Activated naive CD8-positive, alpha-beta T cell treated with anti-CD3 and anti-CD28 coated beads, Interleukin-2, amount 50 U/mL, for 16 hours (primary cell): ENCODE results near the gene UNC5B.

ENCODE experiments used
- DNase-seq: peaks from one replicate; pipeline ENCODE4 v3.0.0-alpha.2; 2020; ENCODE audit warnings: low read depth, low spot score

UNC5B gene

GRCh38 chr10:71299071-71299785 is 86.9 kb downstream of the UNC5B start:
- DNase-seq, result no peak

GRCh38 chr10:71300555-71301370 is 88.4 kb downstream of the UNC5B start:
- DNase-seq, result no peak

- DNase-seq, result no peak
These were observed 89.1 kb downstream of the UNC5B start for GRCh38 chr10:71301371-71301916.

- no peak for DNase-seq
These were observed 90.1 kb downstream of the UNC5B start for GRCh38 chr10:71302451-71302850.

GRCh38 chr10:71302874-71303568 is 90.7 kb downstream of the UNC5B start:
- DNase-seq, result no peak

- DNase-seq, result no peak
These were observed 91.2 kb downstream of the UNC5B start for GRCh38 chr10:71303569-71303907.

GRCh38 chr10:71304914-71305313 is 92.5 kb downstream of the UNC5B start:
- no peak for DNase-seq

GRCh38 chr10:71306979-71307378 is 94.6 kb downstream of the UNC5B start:
- DNase-seq, result no peak

- DNase-seq, result no peak
These were observed 95.2 kb downstream of the UNC5B start for GRCh38 chr10:71307469-71308085.

GRCh38 chr10:71308244-71308643 is 95.9 kb downstream of the UNC5B start:
- no peak for DNase-seq

- no peak for DNase-seq
These were observed 96.6 kb downstream of the UNC5B start for GRCh38 chr10:71308985-71309384.

GRCh38 chr10:71309919-71310318 is 97.5 kb downstream of the UNC5B start:
- no peak for DNase-seq

- no peak for DNase-seq
These were observed 99.8 kb downstream of the UNC5B start for GRCh38 chr10:71312220-71312619.

- DNase-seq, result no peak
These were observed 100.7 kb downstream of the UNC5B start for GRCh38 chr10:71312811-71313789.

- DNase-seq, result no peak
These were observed 101.8 kb downstream of the UNC5B start for GRCh38 chr10:71314028-71314693.

- DNase-seq, result no peak
These were observed 102.4 kb downstream of the UNC5B start for GRCh38 chr10:71314694-71315225.

- no peak for DNase-seq
These were observed 103.9 kb downstream of the UNC5B start for GRCh38 chr10:71316056-71316785.

- no peak for DNase-seq
These were observed 104.4 kb downstream of the UNC5B start for GRCh38 chr10:71316786-71317160.

GRCh38 chr10:71317739-71318138 is 105.4 kb downstream of the UNC5B start:
- DNase-seq, result no peak
